ENCODE data around the gene FGR.
"Not testable (repeated sequence)": the region's sequence is repeated elsewhere in the genome, so short reads cannot be mapped to it uniquely, and the experiment has no call there.

The FGR gene

DNA sequence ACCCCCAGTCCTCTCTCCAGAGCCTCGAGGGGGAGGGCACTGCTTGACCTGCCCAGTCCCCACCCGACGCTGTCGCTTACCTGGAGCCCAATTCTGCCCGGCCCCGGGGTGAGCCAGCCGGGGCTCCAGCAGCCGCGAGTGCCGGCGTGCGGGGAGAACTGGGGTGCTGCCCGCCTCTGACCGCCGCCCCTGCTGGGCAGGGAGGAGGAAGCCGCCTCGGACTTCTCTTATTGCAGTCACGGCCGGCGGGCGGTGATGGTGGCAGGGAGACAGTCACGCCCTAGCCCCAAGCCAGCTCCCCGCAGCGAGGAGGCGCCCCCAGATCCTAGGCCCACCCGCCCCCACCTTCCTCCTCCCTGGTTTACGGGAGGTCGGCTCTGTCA, at the start of gene FGR:
TSS of gene FGR (minus strand) at position 201 of the 383 bp plus-strand sequence. CDS start 11,269 bp downstream, outside the sequence.
- DNase-seq, result peak; percentile 65

- no peak for DNase-seq
Measured at GRCh38 chr1:27684176-27684575, 49.2 kb upstream of the FGR start.

DNA sequence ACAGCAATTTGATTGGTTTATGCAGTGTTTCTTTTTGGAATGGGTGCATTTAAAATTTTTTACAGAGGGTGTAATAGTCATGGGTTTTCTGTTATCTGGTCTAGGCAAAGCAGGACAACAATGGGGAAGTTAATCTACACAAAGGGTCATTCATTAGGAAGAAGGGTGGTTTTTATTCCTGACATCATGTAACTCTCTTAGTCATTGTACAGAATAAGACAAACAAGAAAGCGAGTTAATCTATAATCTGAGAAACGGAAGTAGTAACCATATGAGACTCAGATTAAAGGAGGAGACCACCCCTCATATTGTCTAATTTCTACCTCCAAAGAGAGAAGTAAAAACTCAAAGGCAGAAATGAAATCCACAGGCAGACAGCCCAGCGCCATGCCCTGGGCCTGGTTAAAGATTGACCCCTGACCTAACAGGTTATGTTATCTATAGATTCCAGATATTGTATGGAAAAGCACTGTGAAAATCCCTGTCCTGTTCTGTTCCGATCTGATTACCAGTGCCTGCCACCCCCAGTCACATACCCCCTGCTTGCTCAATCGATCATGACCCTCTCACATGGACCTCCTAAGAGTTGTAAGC, 47.5 kb upstream of the FGR start:
- no peak for DNase-seq

DNA sequence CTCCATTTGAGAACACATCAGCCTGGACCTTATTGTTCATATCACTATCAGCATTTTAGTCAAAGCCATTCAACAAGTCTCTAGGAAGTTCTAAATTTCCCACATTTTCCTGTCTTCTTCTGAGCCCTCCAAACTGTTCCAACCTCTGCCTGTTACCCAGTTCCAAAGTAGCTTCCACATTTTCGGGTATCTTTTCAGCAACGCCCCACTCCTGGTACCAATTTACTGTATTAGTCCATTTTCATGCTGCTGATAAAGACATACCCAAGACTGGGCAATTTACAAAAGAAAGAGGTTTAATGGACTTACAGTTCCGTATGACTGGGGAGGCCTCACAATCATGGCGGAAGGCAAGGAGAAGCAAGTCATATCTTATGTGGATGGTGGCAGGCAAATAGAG, 46.6 kb upstream of the FGR start:
- not testable (repeated sequence) for DNase-seq

GRCh38 chr1:27680225-27680791, 45.3 kb upstream of the FGR start:
- not testable (repeated sequence) for DNase-seq

- no peak for DNase-seq
Measured at GRCh38 chr1:27678747-27679146, 43.8 kb upstream of the FGR start.

DNA sequence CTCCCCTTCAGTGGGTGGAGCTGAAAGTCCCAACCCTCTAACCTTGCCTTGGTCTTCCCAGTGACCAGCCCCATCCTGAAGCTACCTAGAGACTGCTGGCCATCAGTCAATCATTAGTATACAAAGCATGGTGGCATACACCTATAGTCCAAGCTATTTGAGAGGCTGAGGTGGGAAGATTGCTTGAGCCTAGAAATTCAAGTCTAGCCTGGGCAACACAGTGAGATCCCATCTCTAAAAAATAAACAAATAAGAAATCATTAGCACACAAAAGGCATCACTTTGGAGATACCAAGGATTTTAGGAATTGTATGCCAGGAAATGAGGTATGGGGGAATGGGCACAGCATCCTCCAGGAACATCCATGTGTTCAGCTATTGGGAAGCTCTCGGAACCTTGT, 41.4 kb upstream of the FGR start:
- DNase-seq, result no peak

- DNase-seq, result no peak
Measured at GRCh38 chr1:27672750-27673112, 37.7 kb upstream of the FGR start.

- peak; percentile 78 for DNase-seq
Measured at GRCh38 chr1:27671964-27672749, 37.2 kb upstream of the FGR start, which contains the start of gene IFI6. IFI6 (minus strand) TSS chr1:27672192; CDS start chr1:27669314, 2,878 bp downstream.

DNA sequence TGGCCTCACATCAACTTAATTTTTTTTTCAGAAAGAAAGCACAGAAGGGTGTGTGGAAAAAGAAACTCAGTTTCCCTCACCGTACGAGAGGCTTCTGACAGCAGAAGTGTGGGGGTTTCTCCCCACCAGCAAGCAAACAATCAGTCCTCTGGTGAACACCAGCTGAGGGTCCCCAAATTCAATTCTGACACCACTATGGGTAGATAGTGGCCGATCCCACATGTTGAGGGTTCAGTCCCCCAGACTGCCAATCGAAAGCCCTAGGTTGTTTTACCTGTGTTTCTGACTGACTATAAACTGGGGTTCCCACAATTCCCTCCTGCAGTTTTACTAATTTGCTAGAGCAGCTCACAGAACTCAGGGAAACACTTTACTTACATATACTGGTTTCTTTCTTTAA, 34.9 kb upstream of the FGR start:
- DNase-seq, result no peak

DNA sequence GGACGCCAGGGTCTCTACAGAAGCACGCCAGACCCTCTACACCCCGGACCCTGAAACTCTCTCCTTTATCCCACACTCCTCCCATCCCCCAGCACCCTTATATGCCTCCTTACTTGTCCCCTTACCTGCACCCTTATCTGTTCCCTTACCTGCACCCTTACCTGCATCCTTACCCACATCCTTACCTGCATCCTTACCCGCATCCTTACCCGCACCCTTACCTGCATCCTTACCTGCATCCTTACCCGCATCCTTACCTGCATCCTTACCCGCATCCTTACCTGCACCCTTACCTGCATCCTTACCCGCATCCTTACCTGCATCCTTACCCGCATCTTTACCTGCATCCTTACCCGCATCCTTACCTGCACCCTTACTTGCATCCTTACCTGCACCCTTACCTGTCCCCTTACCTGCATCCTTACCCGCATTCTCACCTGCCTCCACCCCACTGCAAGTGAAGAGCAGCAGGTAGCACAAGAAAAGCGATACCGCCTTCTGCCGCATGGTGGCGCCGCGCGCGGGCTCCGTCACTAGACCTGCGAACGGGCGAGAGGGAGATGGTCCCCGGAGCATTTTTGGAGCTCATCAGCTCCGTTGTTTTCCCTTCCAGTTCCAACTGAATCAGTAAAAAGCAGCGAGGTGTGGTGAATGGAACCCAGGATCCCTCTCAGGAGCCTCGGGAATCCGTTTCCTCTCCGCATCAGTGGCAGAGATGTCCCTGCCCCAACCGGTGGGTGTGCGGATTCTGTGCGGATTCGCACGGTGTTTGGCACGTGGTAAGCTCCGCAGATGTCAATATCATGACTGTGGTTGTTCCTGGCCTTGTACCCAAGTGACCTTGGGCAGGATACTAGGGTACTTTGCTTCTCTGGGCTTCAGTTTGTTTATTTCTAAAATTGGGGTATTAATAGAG, 34.1 kb upstream of the FGR start:
- peak; percentile 77 for DNase-seq

DNA sequence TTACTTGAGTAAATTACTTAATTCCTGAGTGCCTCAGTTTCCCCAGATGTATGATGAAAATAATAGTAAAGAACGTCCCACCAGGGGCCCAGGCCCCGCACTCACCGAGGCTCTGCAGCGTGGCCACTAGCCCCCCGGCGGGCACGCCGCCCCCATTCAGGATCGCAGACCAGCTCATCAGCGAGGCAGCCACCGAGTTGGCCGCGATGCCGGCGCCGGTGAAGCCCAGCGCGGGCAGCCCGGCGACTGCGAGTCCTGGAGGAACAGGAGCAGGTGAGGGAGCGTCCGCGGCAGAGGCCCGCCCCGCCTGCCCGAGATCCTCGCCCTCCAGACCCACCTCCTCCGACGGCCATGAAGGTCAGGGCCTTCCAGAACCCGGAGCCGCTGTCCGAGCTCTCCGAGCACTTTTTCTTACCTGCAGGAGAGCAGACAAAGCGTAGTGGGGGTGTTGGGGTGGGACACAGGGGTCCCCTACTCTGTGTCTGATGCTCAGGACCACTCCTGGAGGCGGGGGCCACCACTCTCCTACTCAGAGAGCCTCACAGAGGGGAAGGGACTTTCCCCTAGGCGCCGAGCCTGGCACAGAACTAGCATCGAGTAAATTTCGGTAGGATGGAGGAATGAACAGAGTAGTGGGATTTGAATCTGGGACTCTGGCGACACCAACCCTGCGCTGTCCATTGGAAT, 33.3 kb upstream of the FGR start:
- no peak for DNase-seq

GRCh38 chr1:27666791-27667254, 31.8 kb upstream of the FGR start:
- no peak for DNase-seq

GRCh38 chr1:27666294-27666693, 31.3 kb upstream of the FGR start:
- no peak for DNase-seq

GRCh38 chr1:27665016-27665651, 30.1 kb upstream of the FGR start:
- no peak for DNase-seq

GRCh38 chr1:27664291-27664690, 29.3 kb upstream of the FGR start:
- DNase-seq, result no peak

GRCh38 chr1:27662707-27663393, 27.9 kb upstream of the FGR start:
- DNase-seq, result peak; percentile 86

- no peak for DNase-seq
Measured at GRCh38 chr1:27662261-27662660, 27.3 kb upstream of the FGR start.

DNA sequence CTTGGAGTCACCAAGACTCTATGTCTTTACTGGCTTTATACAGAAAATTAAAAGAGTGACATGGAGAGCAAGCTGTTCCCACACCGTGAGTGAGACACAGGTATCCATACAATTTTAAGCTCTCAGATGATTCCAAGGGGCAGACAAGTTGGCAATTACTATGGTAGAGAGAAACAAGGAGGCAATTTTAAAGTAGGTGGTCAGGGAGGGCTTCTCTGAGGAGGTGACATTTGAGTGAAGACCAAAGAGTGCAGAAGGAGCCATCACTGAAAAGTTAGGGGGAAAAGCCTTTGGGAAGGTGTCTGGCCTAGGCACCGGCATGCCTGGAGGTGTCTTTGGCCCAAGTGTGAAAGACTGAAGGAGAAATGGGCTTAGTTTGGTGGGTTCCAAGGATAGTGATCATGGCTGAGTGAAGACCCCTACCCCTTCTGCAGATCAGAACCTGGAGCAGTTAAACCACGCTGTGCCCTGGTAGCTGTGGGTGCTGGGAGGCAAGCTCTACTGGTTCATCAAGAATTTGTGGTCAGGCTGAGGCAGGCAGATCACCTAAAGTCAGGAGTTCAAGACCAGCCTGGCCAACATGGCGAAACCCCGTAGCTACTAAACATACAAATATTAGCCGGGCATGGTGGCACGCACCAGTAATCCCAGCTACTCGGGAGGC, 26.6 kb upstream of the FGR start:
- no peak for DNase-seq

GRCh38 chr1:27660300-27660835, 25.4 kb upstream of the FGR start:
- DNase-seq, result no peak

All from CD4-positive, alpha-beta T cell treated with Interleukin-15 for 1 hour (primary cell).